Measurements from ENCODE around the gene POLR2L.

GRCh38 chr11:841981-842369 is 354 bp downstream of the POLR2L start:
- no peak for TF ChIP-seq POLR2AphosphoS5 (IDR thresholded peaks at IDR 0.05; ENCODE audit: low read depth, low read length)
- TF ChIP-seq SIN3A (IDR thresholded peaks at IDR 0.05; ENCODE audit: borderline replicate concordance, insufficient read depth, low read length) = peak; percentile 56; the same call in 1 of the 2 replicates
- TF ChIP-seq REST (IDR thresholded peaks at IDR 0.05; ENCODE audit: insufficient read depth in 1 of 2, low read depth in 2 of 2, low read length in 2 of 2) = no peak
- TF ChIP-seq TAF1 (IDR thresholded peaks at IDR 0.05; ENCODE audit: borderline replicate concordance, insufficient read depth, low read length) = no peak
